Panc1 (cell line): ENCODE data around the gene B9D2. TPM values are rescaled to one million over a fixed set of nuclear protein-coding genes. Genes with fewer than 3 reads are reported as not detected.
"Not testable (repeated sequence)": the region's sequence is repeated elsewhere in the genome, so short reads cannot be mapped to it uniquely, and the experiment has no call there.

ENCODE experiments used
- ATAC-seq: fragments of 200-7000 bp; cut with Tn5 transposase; 2 replicates; pipeline ENCODE4 v1.9.1; 2020; ENCODE audit warnings: mild to moderate bottlenecking, moderate library complexity
- BruUV-seq: library from RNA; stranded (reverse); fragments of 400-500 nt; replicated peaks from 2 replicates; lab custom pipeline; 2021; lab: Mats Ljungman, UMichigan
- CTCF ChIA-PET: fragments of 300-600 bp; sonication (Branson Sonifier 250); formaldehyde crosslinking; loops from one replicate; lab custom pipeline; 2022; ENCODE audit warnings: antibody characterized with exemption; lab: Charles Lee
- POLR2A ChIA-PET: fragments of 300-600 bp; sonication (Branson Sonifier 250); formaldehyde crosslinking; loops from one replicate; lab custom pipeline; 2022; ENCODE audit warnings: antibody characterized with exemption; lab: Charles Lee
- DNase-seq: peaks from one replicate; pipeline ENCODE4 v3.0.0-alpha.2; 2010; ENCODE audit warnings: low read depth, low spot score
- H3K27ac ChIP-seq: 2 replicates; pipeline ENCODE4 v1.5.1; 2011; ENCODE audit warnings: mild to moderate bottlenecking, low read length, inconsistent platforms
- H3K27me3 ChIP-seq: fragments of 200-500 bp; sonication (Bioruptor generic); 2 replicates; pipeline ENCODE4 v1.6.0; 2014; ENCODE audit warnings: low read length, inconsistent platforms; ENCODE audit not compliant: control insufficient read depth, insufficient read depth
- H3K36me3 ChIP-seq: fragments of 200-500 bp; sonication (Bioruptor generic); 2 replicates; pipeline ENCODE4 v1.5.1; 2014; ENCODE audit warnings: inconsistent platforms, mild to moderate bottlenecking, low read length, moderate library complexity; ENCODE audit not compliant: control insufficient read depth, insufficient read depth
- H3K4me1 ChIP-seq: 2 replicates; pipeline ENCODE4 v1.5.1; 2011; ENCODE audit warnings: inconsistent platforms, mild to moderate bottlenecking, low read length, moderate library complexity; ENCODE audit not compliant: control insufficient read depth, insufficient read depth
- H3K4me3 ChIP-seq, 2 experiments: 2 replicates each; pipeline ENCODE4 v1.5.1; 2011 to 2012; ENCODE audit warnings: low read depth in 2 of 2, low read length in 2 of 2, mild to moderate bottlenecking in 2 of 2, inconsistent platforms in 1 of 2, moderate library complexity in 1 of 2
- H3K9me3 ChIP-seq: fragments of 200-500 bp; sonication (Bioruptor generic); 2 replicates; pipeline ENCODE4 v1.5.1; 2014; ENCODE audit warnings: low read depth, mild to moderate bottlenecking, inconsistent platforms, low read length, moderate library complexity; ENCODE audit not compliant: control insufficient read depth, insufficient read depth
- POLR2AphosphoS5 ChIP-seq: IDR thresholded peaks from 2 replicates; pipeline ENCODE4 v1.6.1; 2012; ENCODE audit warnings: mild to moderate bottlenecking, low read depth, low read length, moderate library complexity
- SIN3A ChIP-seq: IDR thresholded peaks from 2 replicates; pipeline ENCODE4 v1.6.1; 2012; ENCODE audit warnings: low read depth, mild to moderate bottlenecking, low read length, moderate library complexity, borderline replicate concordance; ENCODE audit not compliant: insufficient read depth
- TCF7L2 ChIP-seq: IDR thresholded peaks from 2 replicates; pipeline ENCODE4 v1.6.1; 2011; ENCODE audit warnings: mild to moderate bottlenecking, low read depth, low read length, inconsistent platforms
- in situ Hi-C: cut with HindIII; loops from 2 replicates; pipeline ENCODE4 v1.10.0; 2016; ENCODE audit warnings: low sequenced_read_pairs, low pct_unique_long_range_greater_than_20kb
- intact Hi-C: fragments of 100-400 bp; cut with micrococcal nuclease; formaldehyde crosslinking; loops from one replicate; pipeline ENCODE4 v1.10.0; 2022; ENCODE audit not compliant: unreplicated experiment
- total RNA-seq: library from RNA; stranded (reverse); gene quantifications from one replicate; pipeline ENCODE4 v1.2.1, GENCODE V29; 2021; ENCODE audit not compliant: unreplicated experiment
- TF ChIP-seq, protein P1 (sequence below): fragments of 450-650 bp; IDR thresholded peaks from 2 replicates; pipeline ENCODE4 v1.5.1; 2017; ENCODE audit warnings: mild to moderate bottlenecking
- TF ChIP-seq, protein P2 (sequence below), 2 experiments: IDR thresholded peaks; 2 replicates each; pipeline ENCODE4 v1.6.1; 2011 to 2012; ENCODE audit warnings: low read depth in 2 of 2, control low read depth in 1 of 2, low read length in 1 of 2, mild to moderate bottlenecking in 1 of 2, moderate library complexity in 1 of 2; ENCODE audit not compliant: insufficient read depth in 1 of 2

B9D2 gene
- total RNA-seq, 1 experiment from 2014 or later, result 7.1 TPM

- ChIA-PET POLR2A (interaction anchor here (0.7 kb wide), 1 partner anchor 1155 kb away, joined by 8 read pairs; no protein-coding TSS in a partner anchor), CTCF (interaction anchor here (1.3 kb wide), 1 partner anchor 89 kb away, joined by 3 read pairs; the partner anchor contains the start of gene DMAC2)
- Histone ChIP-seq H3K36me3 (peaks cover 6% of the 10 kb centered on the region), H3K27ac (peak overlapping the region; percentile 44), H3K4me1 (peaks cover 5% of the 10 kb centered on the region; the same call in 1 of the 2 replicates), H3K9me3 (no peaks in the 10 kb centered on the region), H3K4me3 (peak overlapping the region; percentile 72 to 79), H3K27me3 (no peaks in the 10 kb centered on the region)
- intact Hi-C loops (no loop called here), in situ Hi-C loops (no loop called here)
- TF ChIP-seq, protein P1, sequence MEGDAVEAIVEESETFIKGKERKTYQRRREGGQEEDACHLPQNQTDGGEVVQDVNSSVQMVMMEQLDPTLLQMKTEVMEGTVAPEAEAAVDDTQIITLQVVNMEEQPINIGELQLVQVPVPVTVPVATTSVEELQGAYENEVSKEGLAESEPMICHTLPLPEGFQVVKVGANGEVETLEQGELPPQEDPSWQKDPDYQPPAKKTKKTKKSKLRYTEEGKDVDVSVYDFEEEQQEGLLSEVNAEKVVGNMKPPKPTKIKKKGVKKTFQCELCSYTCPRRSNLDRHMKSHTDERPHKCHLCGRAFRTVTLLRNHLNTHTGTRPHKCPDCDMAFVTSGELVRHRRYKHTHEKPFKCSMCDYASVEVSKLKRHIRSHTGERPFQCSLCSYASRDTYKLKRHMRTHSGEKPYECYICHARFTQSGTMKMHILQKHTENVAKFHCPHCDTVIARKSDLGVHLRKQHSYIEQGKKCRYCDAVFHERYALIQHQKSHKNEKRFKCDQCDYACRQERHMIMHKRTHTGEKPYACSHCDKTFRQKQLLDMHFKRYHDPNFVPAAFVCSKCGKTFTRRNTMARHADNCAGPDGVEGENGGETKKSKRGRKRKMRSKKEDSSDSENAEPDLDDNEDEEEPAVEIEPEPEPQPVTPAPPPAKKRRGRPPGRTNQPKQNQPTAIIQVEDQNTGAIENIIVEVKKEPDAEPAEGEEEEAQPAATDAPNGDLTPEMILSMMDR, result no peak
- TF ChIP-seq, protein P2, sequence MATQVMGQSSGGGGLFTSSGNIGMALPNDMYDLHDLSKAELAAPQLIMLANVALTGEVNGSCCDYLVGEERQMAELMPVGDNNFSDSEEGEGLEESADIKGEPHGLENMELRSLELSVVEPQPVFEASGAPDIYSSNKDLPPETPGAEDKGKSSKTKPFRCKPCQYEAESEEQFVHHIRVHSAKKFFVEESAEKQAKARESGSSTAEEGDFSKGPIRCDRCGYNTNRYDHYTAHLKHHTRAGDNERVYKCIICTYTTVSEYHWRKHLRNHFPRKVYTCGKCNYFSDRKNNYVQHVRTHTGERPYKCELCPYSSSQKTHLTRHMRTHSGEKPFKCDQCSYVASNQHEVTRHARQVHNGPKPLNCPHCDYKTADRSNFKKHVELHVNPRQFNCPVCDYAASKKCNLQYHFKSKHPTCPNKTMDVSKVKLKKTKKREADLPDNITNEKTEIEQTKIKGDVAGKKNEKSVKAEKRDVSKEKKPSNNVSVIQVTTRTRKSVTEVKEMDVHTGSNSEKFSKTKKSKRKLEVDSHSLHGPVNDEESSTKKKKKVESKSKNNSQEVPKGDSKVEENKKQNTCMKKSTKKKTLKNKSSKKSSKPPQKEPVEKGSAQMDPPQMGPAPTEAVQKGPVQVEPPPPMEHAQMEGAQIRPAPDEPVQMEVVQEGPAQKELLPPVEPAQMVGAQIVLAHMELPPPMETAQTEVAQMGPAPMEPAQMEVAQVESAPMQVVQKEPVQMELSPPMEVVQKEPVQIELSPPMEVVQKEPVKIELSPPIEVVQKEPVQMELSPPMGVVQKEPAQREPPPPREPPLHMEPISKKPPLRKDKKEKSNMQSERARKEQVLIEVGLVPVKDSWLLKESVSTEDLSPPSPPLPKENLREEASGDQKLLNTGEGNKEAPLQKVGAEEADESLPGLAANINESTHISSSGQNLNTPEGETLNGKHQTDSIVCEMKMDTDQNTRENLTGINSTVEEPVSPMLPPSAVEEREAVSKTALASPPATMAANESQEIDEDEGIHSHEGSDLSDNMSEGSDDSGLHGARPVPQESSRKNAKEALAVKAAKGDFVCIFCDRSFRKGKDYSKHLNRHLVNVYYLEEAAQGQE (IDR thresholded peaks at IDR 0.05; ENCODE audit: insufficient read depth in 1 of 2, low read depth in 2 of 2, low read length in 1 of 2), result no peak
- no peak for TF ChIP-seq SIN3A
- no peak for TF ChIP-seq POLR2AphosphoS5
- no peak for TF ChIP-seq TCF7L2
- no TSS peak for BruUV-seq
- ATAC-seq (no peak), DNase-seq (no peak)
These were observed 13.1 kb downstream of the B9D2 start for GRCh38 chr19:41350735-41351338.

GRCh38 chr19:41346916-41347315 lies 17.0 kb downstream of the B9D2 start:
- not testable (repeated sequence) for BruUV-seq

DNA sequence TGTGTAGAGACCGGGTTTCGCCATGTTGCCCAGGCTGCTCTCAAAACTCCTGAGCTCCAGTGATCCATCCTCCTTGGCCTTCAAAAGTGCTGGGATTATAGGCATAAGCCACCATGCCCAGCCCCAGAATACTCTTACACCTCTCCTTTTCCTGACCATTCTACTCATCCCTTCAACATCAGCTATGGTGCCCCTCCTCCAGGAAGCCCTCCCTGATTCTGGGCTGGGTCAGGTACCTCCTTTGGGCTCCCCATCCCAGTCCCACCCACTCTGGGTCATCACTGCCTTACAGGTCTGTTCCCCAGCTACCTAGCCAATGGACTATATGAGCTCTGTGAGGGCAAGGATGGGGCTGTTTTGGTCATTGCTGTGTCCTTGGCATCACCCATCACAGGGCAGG lies 19.8 kb downstream of the B9D2 start:
- intact Hi-C loops, result no loop called here
- DNase-seq (no peak), ATAC-seq (no peak)
- in situ Hi-C loops, result no loop called here
- ChIA-PET POLR2A (no interaction called here), CTCF (no interaction called here)
- TF ChIP-seq, protein P1, result no peak
- no peak for TF ChIP-seq SIN3A
- TF ChIP-seq TCF7L2, result no peak
- TF ChIP-seq, protein P2 (IDR thresholded peaks at IDR 0.05; ENCODE audit: insufficient read depth in 1 of 2, low read depth in 2 of 2, low read length in 1 of 2), result no peak
- no peak for TF ChIP-seq POLR2AphosphoS5
- no TSS peak for BruUV-seq
- no peaks in the 10 kb centered on the region for H3K9me3 ChIP-seq
- H3K27me3 ChIP-seq, result no peaks in the 10 kb centered on the region
- no peaks in the 10 kb centered on the region; the same call in 1 of the 2 replicates for H3K36me3 ChIP-seq
- H3K4me3 ChIP-seq, result no peak overlapping the region
- H3K4me1 ChIP-seq, result no peaks in the 10 kb centered on the region
- no peak overlapping the region for H3K27ac ChIP-seq

More at GRCh38 chr19:41346916-41347315, 17.0 kb downstream of the B9D2 start:
- H3K27ac ChIP-seq, POLR2A ChIA-PET, H3K4me3 ChIP-seq, CTCF ChIA-PET, in situ Hi-C loops, intact Hi-C loops, H3K9me3 ChIP-seq, H3K27me3 ChIP-seq, ATAC-seq, DNase-seq, H3K4me1 ChIP-seq, H3K36me3 ChIP-seq: not testable (repeated sequence)
